Measurements from ENCODE around the gene PHLDA1.

DNA sequence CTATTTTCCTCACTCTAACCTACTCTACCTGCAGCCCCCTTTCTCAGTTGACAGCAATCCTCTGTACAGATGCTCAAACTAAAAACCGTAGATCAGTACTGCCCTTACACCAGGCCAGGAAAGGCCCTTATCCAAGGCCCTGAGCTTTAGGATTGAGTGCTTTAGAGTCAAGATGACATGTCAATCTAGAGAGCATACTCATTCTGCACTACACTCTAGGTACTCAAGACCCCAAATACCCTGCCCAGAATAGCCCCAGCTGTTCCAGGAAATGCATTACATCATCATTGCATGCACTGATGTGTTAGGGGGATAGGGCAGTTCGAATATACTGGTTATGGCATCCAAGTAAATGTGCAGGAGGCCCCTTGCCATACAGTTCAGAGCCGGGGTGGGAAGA, 3.5 kb upstream of the PHLDA1 start:
- TF ChIP-seq, protein P1, sequence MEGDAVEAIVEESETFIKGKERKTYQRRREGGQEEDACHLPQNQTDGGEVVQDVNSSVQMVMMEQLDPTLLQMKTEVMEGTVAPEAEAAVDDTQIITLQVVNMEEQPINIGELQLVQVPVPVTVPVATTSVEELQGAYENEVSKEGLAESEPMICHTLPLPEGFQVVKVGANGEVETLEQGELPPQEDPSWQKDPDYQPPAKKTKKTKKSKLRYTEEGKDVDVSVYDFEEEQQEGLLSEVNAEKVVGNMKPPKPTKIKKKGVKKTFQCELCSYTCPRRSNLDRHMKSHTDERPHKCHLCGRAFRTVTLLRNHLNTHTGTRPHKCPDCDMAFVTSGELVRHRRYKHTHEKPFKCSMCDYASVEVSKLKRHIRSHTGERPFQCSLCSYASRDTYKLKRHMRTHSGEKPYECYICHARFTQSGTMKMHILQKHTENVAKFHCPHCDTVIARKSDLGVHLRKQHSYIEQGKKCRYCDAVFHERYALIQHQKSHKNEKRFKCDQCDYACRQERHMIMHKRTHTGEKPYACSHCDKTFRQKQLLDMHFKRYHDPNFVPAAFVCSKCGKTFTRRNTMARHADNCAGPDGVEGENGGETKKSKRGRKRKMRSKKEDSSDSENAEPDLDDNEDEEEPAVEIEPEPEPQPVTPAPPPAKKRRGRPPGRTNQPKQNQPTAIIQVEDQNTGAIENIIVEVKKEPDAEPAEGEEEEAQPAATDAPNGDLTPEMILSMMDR (conservative IDR thresholded peaks at IDR 0.05; ENCODE audit: low read length): no peak
- TF ChIP-seq EZH2phosphoT487 (IDR thresholded peaks at IDR 0.05; ENCODE audit: borderline replicate concordance, low read depth, low read length): no peak
